ENCODE measurements around the gene LRCH1.

Gene LRCH1

DNA sequence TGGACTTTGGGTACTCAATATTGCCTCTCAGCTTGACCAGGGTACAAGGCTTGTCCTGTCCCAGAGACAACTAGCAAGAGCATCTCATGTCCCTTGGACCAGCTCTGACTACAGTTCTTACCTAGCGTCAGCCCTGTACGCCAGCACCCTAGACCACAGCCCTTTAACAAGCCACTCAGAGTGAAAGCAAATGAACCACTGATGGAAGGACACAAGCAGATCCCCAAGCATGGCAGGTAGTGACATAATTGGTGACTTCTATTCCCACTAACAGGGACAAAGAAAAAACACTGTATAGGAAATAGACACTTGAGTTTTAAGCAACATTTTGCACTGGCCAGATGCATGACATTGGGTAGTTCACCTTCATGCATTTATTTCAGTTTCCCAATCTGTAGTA is 8.8 kb upstream of the LRCH1 start:
- TF ChIP-seq, protein P1, sequence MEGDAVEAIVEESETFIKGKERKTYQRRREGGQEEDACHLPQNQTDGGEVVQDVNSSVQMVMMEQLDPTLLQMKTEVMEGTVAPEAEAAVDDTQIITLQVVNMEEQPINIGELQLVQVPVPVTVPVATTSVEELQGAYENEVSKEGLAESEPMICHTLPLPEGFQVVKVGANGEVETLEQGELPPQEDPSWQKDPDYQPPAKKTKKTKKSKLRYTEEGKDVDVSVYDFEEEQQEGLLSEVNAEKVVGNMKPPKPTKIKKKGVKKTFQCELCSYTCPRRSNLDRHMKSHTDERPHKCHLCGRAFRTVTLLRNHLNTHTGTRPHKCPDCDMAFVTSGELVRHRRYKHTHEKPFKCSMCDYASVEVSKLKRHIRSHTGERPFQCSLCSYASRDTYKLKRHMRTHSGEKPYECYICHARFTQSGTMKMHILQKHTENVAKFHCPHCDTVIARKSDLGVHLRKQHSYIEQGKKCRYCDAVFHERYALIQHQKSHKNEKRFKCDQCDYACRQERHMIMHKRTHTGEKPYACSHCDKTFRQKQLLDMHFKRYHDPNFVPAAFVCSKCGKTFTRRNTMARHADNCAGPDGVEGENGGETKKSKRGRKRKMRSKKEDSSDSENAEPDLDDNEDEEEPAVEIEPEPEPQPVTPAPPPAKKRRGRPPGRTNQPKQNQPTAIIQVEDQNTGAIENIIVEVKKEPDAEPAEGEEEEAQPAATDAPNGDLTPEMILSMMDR (IDR thresholded peaks at IDR 0.05; ENCODE audit: insufficient read depth, low read depth, low read length, missing control alignments) = no peak
- H3K4me3 ChIP-seq (ENCODE audit: low read depth, low read length) = no peak overlapping the region
- peak; percentile 60 for DNase-seq (ENCODE audit: low read depth)

DNA sequence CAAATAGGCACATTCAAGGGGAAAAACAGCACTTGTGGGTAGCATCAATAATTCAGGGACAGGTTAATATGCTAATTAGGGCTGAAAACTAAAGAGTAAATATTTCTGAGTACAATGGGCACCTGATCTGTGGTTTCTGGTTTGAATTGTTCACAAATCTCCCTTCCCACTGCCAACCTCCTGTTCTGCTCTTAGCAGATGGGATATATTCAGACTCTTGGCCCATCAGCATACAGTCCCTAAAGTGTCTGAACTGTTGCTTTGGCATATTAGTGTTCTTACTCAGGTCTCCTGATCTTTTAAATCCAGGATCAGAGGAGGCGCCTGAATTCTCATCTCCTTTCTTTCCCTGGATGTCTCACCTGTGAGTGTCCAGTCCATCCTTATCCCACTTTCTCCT is 8.2 kb upstream of the LRCH1 start:
- TF ChIP-seq, protein P1 (IDR thresholded peaks at IDR 0.05; ENCODE audit: insufficient read depth, low read depth, low read length, missing control alignments) = no peak
- no peak overlapping the region for H3K4me3 ChIP-seq (ENCODE audit: low read depth, low read length)
- DNase-seq (ENCODE audit: low read depth) = no peak

DNA sequence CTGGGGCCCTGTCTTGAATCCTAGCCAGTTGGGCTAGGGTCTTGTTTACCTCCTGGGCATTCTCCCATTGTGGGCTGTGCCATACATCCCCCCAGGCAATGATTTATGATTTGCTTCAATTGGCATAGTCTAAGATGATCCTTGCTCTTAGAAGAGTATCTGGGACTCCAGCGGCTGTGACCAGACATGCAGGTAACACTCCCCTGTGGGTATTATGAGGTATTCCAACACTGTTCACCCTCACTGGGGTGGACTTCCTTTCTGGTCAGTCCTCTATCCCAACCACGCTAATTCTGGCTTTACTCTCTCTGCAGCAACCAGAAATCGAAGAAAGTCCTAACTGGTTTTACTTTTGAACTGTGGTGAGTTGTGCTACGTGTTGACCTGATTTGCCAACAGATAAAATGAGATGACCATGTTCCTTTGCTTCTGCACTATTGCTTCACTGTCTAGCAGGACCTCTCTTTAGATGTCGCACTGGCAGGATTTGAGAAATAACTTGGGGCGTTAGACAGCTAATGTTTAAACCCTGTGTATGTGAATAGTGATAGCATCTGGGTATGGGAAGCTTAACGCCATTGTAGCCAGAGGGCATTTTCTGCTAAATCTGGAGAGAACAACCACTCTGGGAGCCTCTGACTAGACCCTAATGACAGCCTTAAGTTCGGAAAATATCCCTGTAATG is 6.7 kb upstream of the LRCH1 start:
- TF ChIP-seq, protein P1 (IDR thresholded peaks at IDR 0.05; ENCODE audit: insufficient read depth, low read depth, low read length, missing control alignments) = no peak
- no peak for DNase-seq (ENCODE audit: low read depth)
- H3K4me3 ChIP-seq (ENCODE audit: low read depth, low read length) = no peak overlapping the region

DNA sequence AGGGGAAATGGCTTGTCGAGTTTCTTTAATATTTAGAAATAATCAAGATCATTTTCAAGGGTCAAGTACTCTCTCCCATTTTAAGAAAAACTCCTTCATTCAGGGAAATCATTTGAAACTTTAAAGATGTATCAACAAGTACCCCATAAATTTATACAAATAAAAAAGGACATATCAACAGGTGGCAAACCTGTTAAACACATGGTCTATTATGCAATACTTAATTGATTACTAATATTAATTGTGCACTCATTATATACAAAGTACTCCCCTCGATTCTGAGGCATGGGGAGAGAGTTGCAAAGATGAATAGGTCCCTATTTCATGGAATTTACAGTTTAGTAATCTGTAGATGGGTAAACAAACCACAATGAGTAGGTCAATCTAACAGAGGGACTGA is 2.1 kb upstream of the LRCH1 start:
- no peak for DNase-seq (ENCODE audit: low read depth)
- TF ChIP-seq, protein P1 (IDR thresholded peaks at IDR 0.05; ENCODE audit: insufficient read depth, low read depth, low read length, missing control alignments) = no peak
- H3K4me3 ChIP-seq (ENCODE audit: low read depth, low read length) = no peak overlapping the region

DNA sequence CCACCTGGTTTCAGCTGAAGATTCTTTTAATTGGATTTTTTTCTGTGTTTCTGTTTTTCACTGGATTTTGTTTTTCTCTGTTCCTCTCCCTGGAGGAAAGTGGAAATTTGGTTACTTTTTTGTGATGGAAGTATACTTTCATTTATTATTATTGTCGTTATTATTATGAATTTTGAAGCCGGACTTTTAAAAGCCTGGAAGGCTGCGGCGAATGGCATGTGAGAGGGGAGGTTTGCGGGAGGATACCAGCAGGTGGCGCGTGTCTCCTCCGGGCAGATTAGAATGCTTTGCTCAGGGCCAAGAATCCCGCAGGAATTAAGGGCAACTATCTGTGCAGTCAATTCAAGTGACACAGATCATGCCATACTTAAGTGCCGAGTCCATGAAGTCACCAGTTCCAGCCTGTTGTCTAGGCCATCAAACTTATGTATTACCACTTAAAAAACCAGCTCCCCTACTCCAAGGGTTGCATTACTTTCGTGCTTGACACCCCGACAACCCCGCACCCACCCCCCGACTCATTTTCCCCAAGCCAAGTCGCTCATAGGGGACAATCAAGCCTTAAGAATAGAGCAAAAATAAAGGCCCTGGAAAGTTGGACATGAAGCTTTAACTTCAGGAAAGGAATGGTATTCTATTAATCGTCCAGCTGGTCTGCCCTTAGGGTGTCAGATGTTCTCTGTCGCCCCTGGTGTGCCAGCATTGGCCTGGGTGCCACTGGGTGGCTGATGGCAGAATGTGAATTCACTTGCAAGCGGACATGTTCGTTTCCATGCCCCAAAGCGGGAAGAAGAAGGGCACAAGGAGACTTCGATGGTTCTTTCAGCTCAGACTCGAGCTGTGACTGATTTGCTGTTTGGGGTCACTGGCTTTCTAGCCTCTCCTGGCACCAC is 1.3 kb upstream of the LRCH1 start:
- TF ChIP-seq, protein P1 (IDR thresholded peaks at IDR 0.05; ENCODE audit: insufficient read depth, low read depth, low read length, missing control alignments) = peak; percentile 90
- peak; percentile 76 for DNase-seq (ENCODE audit: low read depth)
- H3K4me3 ChIP-seq (ENCODE audit: low read depth, low read length) = peak overlapping the region; percentile 98

DNA sequence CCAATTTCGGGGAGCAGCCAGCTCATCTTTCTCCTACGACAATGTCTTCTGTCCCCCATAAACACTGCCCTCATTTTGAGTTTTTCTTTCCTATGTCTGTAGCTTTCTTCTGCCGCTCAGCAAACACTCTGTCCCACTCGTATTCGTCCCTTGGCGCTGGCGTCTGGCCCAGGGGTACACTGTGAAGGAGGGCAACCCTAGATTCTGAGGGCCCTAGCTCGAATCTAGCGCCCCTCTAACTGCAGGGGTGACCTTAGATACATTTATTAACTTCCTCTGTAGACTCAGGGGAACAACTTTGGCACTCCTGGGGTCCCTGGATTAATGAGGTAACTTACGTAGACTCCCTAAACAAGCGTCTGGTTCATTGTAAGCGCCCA is 677 bp upstream of the LRCH1 start:
- DNase-seq (ENCODE audit: low read depth) = peak; percentile 15
- TF ChIP-seq, protein P1 (IDR thresholded peaks at IDR 0.05; ENCODE audit: insufficient read depth, low read depth, low read length, missing control alignments) = no peak
- peak overlapping the region; percentile 98 for H3K4me3 ChIP-seq (ENCODE audit: low read depth, low read length)
